Left ventricle myocardium superior (tissue), 1 donor: Measurements from ENCODE around the gene LRCOL1. TPM values are rescaled to one million over a fixed set of nuclear protein-coding genes. Genes with fewer than 3 reads are reported as not detected.

ENCODE experiments used
- ATAC-seq: fragments of 200-7000 bp; cut with Tn5 transposase; one replicate; pipeline ENCODE4 v1.9.1; 2020; ENCODE audit warnings: mild to moderate bottlenecking, moderate library complexity
- DNase-seq: peaks from one replicate; pipeline ENCODE4 v3.0.0-alpha.2; 2020
- intact Hi-C: fragments of 100-400 bp; cut with micrococcal nuclease; formaldehyde crosslinking; loops from one replicate; pipeline ENCODE4 v1.11.0; 2022
- total RNA-seq: library from RNA; stranded (reverse); fragmentation: NEBNext Ultra II Directional; extraction: Animal tissue kit (Norgen Biotek cat#: 25700); gene quantifications from one replicate; pipeline ENCODE4 v1.2.1, GENCODE V29; 2021
- donor health status: DM: no; HTN: yes; CAD: no; lungs with severe emphysema.

The LRCOL1 gene
- total RNA-seq, 1 donor from 2014 or later: not detected

DNA sequence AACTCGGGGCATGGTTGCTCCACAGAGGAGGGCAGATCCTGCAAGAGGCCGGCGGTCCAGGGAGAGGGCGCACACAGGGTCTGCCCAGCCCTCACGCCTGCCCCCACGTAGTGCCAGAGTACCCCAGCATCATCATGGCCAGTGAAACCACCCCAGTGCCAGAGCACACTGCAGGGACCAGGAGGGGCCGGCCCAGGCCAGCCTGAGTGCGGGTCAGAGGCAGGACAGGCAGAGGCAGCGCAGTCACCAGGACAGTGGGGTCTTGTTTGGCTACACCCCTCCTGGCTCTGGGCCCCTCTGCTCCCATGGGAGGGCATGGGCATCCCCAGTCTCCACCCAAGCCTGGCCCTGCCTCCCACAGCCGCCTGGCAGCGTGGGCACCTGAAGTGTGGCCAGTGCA lies 34.7 kb downstream of the LRCOL1 start:
- no peak for ATAC-seq
- intact Hi-C loops: no loop called here
- no peak for DNase-seq

GRCh38 chr12:132574271-132574996 lies 35.9 kb downstream of the LRCOL1 start:
- DNase-seq: no peak
- no peak for ATAC-seq
- intact Hi-C loops: no loop called here

- intact Hi-C loops: no loop called here
- DNase-seq: no peak
- no peak for ATAC-seq
These were observed 37.3 kb downstream of the LRCOL1 start for GRCh38 chr12:132572801-132573760.

DNA sequence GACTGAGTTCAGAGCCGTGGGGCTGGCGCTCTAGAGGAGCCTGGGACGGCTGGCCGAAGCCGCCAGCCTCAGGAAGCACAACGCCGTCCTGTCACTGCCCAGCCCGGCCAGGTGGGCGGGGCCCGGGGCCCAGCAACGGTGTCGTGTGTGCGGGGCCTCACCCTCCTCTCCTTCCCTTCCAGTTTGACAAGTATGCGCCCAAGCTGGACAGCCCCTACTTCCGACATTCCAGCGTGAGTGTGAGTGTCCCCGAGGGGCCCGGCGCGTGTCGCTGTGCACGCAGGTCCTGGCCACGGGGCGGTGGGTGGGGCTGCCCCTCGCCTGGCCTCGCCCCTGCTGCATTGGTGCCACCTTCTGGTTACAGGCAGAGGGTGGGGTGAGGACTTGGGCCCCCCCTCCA lies 38.3 kb downstream of the LRCOL1 start:
- intact Hi-C loops: no loop called here
- no peak for ATAC-seq
- DNase-seq: no peak

DNA sequence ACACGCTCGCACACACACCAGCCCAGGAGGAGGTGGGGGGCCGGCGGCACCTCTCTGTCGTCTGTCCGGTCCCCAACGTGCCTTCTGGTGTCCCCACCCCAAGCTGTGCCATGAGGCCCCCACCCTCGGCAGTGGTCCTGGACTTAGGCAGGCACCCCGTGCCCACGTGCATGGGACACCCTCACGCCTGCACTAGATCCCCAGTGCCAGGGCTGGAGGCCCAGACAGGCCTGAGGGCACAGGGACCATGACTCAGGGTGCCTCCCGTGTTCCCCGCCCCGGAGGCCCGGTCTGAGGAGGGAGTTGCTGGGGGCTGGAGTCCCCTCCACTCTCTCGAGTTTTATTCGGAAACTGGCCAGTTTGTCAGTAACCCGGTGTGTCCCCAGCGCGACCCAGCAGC lies 38.8 kb downstream of the LRCOL1 start:
- intact Hi-C loops: no loop called here
- DNase-seq: no peak
- no peak for ATAC-seq

DNA sequence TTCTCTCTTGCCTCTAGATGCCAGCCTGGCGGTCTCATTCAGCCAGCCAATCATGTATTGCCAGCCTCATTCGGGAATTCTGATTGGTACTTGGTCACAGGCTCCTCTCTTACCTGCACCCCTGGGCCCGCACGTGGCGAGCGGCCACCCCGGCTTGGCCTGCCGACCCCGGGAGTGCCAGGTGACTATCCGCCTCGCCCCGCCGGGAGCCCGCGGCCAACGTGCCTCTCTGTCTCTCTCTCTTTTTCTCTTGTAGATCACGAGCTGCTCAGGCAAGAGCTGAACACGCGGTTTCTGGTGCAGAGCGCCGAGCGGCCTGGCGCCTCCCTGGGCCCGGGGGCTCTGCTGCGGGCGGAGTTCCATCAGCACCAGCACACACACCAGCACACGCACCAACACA lies 39.3 kb downstream of the LRCOL1 start:
- ATAC-seq (no peak), DNase-seq (no peak)
- intact Hi-C loops: no loop called here

DNA sequence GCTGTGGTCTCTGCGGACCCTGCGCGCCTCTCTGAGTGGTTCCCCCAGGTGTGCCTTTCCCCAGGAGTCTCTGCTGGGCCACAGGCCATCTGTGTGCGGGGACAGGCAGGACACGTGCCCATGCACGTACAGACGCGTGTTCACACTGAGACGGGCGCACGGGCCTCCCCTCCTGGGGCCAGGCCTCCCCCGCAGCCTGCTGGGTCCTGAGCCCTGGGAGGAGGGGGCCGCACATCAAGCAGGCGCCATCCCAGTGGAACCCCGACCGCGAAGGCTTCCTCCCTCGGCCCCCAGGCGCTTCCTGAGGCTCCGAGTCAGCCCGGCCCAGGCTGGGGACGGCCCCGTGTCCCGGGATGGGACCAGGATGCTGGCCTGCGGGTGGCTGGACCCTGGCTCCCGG lies 39.7 kb downstream of the LRCOL1 start:
- no peak for ATAC-seq
- no peak for DNase-seq
- intact Hi-C loops: no loop called here

DNA sequence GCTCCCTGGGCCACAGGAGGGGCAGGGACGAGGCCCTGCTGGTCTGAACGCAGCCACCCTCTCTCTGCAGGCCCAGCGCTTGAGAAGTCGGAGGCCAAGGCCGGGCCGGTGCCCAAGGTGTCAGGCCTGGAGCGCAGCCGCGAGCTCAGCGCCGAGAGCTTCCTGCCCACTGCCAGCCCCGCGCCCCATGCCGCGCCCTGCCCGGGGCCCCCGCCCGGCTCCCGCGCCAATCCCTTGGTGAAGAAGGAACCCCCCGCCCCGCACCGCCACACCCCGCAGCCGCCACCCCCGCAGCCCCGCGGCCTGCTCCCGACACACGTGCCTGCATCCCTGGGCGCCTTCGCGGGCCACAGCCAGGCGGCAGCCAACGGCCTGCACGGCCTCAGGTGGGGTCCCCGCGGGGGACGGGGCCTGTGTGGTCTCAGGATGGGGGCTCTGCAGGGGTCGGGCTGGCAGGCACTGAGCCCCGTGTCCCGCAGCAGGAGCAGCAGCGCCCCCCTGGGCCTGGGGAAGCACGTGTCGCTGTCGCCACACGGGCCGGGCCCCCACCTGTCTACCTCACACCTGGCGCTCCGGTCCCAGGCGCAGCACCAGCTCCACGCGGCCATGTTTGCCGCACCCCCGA lies 40.4 kb downstream of the LRCOL1 start:
- DNase-seq (no peak), ATAC-seq (no peak)
- intact Hi-C loops: no loop called here

DNA sequence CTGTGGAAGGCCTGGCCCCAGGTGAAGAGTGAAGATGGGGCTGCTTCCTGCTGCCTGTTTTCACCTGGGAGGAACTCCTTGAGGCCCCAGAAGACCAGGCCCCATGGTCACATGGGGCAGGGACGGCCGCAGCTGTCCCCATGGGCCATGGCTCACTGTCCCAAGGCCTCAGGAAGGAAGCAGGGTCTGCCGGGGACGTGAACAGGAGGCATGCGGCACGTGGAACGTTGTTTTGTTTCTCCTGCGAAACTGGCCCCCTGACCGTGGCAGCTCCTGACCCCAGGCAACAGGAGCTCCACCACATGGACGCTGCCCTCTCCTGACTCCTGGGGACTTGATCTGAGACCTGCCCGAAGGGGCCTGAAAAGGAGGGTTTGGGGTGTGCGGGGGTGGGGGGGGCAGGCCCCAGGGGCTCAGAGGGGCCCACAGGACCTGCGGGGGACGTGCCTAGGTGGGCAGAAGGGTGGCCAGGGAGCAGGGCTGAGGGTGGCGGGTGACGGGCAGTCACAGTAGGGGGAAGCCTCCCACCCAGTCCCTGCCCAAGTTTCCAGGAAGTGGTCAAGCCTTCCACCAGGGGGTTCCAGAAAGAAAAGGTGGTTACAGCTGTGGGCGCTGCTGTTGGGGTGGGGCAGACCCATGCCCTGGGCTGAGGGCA lies 41.4 kb downstream of the LRCOL1 start:
- intact Hi-C loops: no loop called here
- DNase-seq (no peak), ATAC-seq (no peak)

- ATAC-seq: no peak
- no peak for DNase-seq
- intact Hi-C loops: no loop called here
These were observed 42.1 kb downstream of the LRCOL1 start for GRCh38 chr12:132568301-132568700.

GRCh38 chr12:132566516-132567131 lies 43.8 kb downstream of the LRCOL1 start:
- DNase-seq (no peak), ATAC-seq (peak; percentile 57)
- intact Hi-C loops: no loop called here

DNA sequence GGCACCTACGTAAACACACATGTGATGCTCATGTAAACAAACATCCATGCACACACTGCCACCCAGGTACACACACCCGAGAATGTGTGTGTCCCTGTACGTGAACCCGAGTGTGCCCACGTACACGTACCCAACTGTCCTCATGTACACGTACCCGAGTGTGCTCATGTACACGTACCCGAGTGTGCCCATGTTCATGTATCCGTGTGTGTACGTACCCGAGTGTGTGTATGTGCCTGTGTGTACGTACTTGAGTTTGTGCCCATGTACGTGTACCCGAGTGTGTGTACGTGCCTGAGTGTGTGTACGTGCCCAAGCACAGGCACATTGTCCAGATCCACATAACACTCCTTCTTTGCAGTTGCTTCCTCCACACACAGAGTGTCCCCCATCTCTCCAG lies 45.0 kb downstream of the LRCOL1 start:
- DNase-seq: no peak
- no peak for ATAC-seq
- intact Hi-C loops: no loop called here

DNA sequence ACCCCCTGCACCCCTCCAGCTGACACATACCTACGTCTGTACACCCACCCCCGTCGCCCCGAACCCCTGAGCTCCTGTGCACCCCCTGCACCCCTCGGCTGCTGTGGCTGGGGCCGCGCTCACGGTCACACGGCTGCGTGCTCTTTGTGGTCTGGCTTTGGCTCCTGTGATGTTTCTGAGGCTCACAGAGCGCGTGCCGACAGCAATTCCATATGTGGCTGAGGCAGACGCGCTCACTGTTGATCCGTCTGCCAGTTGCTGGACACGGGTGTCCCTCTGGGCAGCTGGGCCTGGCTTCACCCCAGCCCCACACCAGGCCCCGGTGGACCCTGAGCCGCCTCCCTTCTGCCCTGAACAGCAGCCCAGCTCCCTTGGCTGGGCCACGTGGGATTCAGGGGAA lies 46.5 kb downstream of the LRCOL1 start:
- DNase-seq: no peak
- no peak for ATAC-seq
- intact Hi-C loops: no loop called here

DNA sequence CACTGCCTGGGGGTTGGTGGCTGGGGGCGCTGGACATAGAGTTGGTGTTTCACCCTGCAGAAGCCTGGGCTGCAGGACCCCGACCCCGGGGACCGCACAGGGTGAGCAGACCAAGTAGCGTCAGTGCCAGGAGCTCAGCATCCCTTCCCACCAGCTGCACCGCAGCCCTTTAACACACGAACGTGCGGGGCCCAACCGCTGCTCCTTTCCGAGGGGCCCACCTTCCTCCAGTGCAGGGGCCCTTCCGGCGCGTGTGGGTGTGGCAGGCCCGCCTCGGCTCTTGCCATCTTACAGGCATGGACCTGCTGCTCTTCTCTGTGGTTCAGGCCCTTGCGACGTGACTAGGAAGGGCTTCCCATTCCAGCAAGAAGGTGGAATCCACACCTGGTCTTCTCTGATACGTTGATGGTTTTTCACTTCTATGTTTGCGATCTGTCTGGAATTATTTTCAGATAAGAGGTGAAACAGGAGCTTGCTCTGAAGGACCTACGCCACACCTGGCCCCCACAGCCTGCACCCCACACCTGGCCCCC lies 47.8 kb downstream of the LRCOL1 start:
- intact Hi-C loops: no loop called here
- DNase-seq: no peak

GRCh38 chr12:132561427-132562156 lies 48.8 kb downstream of the LRCOL1 start:
- intact Hi-C loops: no loop called here
- peak; percentile 11 for ATAC-seq

More for the DNA sequence above, 47.8 kb downstream of the LRCOL1 start:
- no peak for ATAC-seq

DNA sequence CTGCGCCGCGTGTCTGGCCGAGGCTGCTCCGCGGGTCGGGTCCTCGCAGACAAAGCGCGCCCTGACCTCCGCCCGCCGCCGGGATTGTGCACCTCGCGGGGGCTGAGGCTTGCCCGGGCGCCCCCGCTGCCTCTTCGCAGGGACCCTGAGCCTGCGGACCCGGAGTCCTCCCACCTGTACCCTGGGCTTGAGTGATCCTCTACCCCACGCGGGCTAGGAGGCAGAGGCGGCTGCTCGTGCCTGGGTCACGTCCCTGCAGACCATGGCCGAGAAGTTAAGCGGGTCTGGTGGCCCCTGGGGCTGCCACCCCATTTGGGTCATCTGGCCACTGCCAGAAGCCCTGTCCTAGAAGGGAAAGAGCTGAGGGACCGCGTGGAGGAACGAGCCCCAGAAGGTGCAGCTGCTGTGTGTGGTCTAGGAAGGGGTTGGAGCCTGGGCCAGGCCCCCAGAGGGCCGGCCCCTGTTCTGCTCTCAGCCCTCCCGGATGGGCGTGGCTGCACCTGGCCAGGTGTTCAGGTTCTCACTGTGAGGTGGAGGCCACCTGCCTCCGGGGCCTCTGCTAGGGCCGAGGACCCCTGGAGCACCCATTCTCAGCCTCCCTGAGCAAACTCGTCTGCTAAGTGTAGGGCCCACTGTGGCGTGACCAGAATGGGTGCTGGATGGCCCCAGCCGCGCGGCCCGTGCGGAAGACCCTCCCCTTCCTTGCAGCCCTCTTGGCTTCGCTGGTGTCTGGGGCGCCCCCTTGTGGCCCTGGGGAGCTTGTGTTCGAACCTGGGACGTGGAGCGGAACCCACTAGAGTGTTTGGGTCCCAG lies 49.6 kb downstream of the LRCOL1 start:
- DNase-seq: peak; percentile 65
- intact Hi-C loops: no loop called here
- peak; percentile 9 for ATAC-seq

More at GRCh38 chr12:132561427-132562156, 48.8 kb downstream of the LRCOL1 start:
- DNase-seq: no peak

GRCh38 chr12:132560364-132560613 lies 50.1 kb downstream of the LRCOL1 start:
- intact Hi-C loops: no loop called here
- DNase-seq (no peak), ATAC-seq (peak; percentile 12)
